ENCODE data around the gene PAIP1. TPM values are rescaled to one million over a fixed set of nuclear protein-coding genes. Genes with fewer than 3 reads are reported as not detected.
"Not testable (repeated sequence)": the region's sequence is repeated elsewhere in the genome, so short reads cannot be mapped to it uniquely, and the experiment has no call there.

Gene PAIP1
- total RNA-seq, 3 donors from 2014 or later: 70.5 to 104 (median 94.1) TPM

DNA sequence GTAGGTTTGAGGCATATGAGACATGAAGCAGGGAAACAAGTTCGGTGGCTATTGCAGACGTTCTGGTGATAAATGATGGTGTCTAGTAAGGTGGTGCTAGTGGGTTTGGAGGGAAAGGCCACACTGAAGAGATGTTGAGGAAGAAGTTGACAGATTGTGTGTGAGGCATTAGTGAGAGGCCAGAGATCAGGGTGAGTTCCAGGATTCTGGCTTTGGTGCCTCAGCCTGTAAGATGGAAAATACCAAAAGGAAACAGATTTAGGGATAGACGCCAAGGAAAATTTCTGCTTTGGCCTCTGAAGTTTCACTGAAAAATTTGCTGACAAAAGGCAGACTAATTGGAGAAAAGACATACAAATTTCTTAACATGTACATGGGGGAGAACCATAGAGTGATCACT lies 6.4 kb upstream of the PAIP1 start:
- H3K27me3 ChIP-seq: no peaks in the 10 kb centered on the region
- H3K9me3 ChIP-seq: no peaks in the 10 kb centered on the region
- no peaks in the 10 kb centered on the region for H3K4me1 ChIP-seq
- no peak for DNase-seq (ENCODE audit: low spot score in 2 of 2)
- TF ChIP-seq POLR2AphosphoS5 (IDR thresholded peaks at IDR 0.05) (no peak), POLR2A (IDR thresholded peaks at IDR 0.05) (no peak)
- TF ChIP-seq, protein P1, sequence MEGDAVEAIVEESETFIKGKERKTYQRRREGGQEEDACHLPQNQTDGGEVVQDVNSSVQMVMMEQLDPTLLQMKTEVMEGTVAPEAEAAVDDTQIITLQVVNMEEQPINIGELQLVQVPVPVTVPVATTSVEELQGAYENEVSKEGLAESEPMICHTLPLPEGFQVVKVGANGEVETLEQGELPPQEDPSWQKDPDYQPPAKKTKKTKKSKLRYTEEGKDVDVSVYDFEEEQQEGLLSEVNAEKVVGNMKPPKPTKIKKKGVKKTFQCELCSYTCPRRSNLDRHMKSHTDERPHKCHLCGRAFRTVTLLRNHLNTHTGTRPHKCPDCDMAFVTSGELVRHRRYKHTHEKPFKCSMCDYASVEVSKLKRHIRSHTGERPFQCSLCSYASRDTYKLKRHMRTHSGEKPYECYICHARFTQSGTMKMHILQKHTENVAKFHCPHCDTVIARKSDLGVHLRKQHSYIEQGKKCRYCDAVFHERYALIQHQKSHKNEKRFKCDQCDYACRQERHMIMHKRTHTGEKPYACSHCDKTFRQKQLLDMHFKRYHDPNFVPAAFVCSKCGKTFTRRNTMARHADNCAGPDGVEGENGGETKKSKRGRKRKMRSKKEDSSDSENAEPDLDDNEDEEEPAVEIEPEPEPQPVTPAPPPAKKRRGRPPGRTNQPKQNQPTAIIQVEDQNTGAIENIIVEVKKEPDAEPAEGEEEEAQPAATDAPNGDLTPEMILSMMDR (IDR thresholded peaks at IDR 0.05): no peak
- H3K27ac ChIP-seq: no peak overlapping the region
- intact Hi-C loops (cut with DNase I; ENCODE audit: low total_unique reads): no loop called here
- H3K4me3 ChIP-seq: no peak overlapping the region
- no peaks in the 10 kb centered on the region for H3K36me3 ChIP-seq

DNA sequence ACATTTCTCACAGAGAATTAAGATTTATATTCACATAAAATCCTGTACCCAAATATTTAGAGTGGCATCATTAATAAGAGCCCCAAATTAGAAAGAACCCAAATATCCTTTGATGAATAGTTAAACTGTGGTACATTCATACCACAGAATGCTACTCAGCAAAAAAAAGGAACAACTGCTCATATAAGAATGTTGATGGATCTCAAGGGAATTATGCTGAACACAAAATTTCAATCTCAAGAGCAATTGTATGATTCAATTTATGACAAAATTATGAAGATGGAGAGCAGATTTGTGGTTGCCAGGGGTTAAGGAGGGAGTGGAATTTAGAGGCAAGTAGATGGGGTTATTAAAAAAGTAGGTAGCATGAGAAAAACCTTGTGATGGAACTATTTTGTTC lies 4.5 kb upstream of the PAIP1 start:
- intact Hi-C loops (cut with DNase I; ENCODE audit: low total_unique reads): no loop called here
- H3K4me3 ChIP-seq: no peak overlapping the region
- no peaks in the 10 kb centered on the region for H3K4me1 ChIP-seq
- H3K9me3 ChIP-seq: no peaks in the 10 kb centered on the region
- no peaks in the 10 kb centered on the region for H3K27me3 ChIP-seq
- TF ChIP-seq POLR2A (IDR thresholded peaks at IDR 0.05) (no peak), POLR2AphosphoS5 (IDR thresholded peaks at IDR 0.05) (no peak)
- TF ChIP-seq, protein P1 (IDR thresholded peaks at IDR 0.05): no peak
- no peak for DNase-seq (ENCODE audit: low spot score in 2 of 2)
- H3K36me3 ChIP-seq: no peaks in the 10 kb centered on the region
- no peak overlapping the region for H3K27ac ChIP-seq

DNA sequence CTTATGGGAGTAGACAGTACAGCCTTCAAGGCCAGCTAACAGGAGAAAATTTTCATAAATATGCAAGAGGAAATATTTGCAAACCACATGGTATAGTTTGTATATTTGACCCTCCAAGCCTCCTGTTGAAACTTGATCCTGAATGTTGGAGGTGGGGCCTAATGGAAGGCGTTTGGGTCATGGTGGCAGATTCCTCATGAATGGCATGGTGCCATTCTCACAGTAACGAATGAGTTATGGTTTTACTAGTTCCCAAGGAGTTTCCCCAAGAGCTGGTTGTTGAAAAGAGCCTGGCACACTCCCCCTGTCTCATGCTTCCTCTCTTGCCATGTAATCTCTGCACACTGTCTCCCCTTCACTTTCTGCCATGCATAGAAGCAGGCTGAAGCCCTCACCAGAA lies 3.3 kb upstream of the PAIP1 start:
- Histone ChIP-seq H3K27me3 (no peaks in the 10 kb centered on the region), H3K4me3 (no peak overlapping the region), H3K27ac (no peak overlapping the region), H3K36me3 (no peaks in the 10 kb centered on the region), H3K9me3 (no peaks in the 10 kb centered on the region), H3K4me1 (peaks cover 0 to 2% of the 10 kb centered on the region in 2 donors)
- TF ChIP-seq POLR2AphosphoS5 (IDR thresholded peaks at IDR 0.05): no peak
- no peak for TF ChIP-seq POLR2A (IDR thresholded peaks at IDR 0.05)
- TF ChIP-seq, protein P1 (IDR thresholded peaks at IDR 0.05): no peak
- no peak for DNase-seq (ENCODE audit: low spot score in 2 of 2)
- intact Hi-C loops (cut with DNase I; ENCODE audit: low total_unique reads): no loop called here

DNA sequence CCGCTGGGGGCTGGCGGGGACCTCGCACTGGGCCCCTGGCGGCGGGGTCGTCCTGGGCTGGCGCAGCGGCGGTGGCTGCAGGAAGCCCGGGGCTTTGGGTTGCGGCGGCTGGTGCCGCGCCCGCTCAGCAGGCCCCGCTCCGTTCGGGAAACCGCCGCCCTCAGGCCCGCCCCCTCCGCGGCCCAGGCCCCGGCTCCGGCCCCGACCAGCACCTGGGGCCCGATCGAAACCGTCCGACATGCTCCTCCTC lies 345 bp downstream of the PAIP1 start:
- H3K9me3 ChIP-seq; DNase-seq (ENCODE audit: low spot score in 2 of 2); H3K4me1 ChIP-seq; H3K27me3 ChIP-seq; intact Hi-C loops (cut with DNase I; ENCODE audit: low total_unique reads); H3K36me3 ChIP-seq: not testable (repeated sequence)
- H3K27ac ChIP-seq: peak overlapping the region; percentile 95 to 97
- H3K4me3 ChIP-seq: peak overlapping the region; percentile 76 to 95 (median 83)

DNA sequence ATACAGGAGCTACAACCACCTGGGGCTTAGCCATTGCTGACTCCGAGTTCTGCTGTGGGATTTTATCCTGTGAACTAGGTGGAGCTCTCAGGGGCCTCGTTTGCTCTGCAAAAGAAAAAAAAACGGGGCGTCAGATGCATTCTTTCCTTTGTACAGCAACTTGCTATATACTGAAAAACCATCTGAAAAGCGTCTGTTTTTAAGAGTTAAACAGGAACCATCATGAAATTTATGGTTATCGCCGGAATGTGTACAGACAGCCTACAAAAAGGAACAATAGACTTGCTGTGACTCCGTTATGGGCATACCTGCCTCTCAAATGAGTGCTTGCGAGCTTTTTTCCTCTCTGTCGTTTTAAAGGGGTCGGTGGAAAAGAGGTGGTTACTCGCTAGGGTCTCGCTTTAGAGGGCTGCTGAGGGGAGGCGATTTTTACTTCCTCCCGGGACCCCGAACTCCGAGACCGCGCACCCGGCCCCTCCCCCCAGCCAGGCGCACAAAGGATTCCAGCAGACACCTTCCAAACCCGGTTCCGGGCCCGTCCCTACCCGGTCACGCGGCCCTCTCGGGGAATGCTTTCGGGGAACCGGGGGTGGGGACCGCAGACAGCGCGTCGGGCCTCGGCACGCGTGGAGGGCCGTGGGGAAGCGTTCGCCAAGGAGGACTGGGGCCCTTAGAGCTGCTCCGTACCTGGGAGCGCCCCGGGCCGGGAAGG lies 826 bp downstream of the PAIP1 start:
- no peaks in the 10 kb centered on the region for H3K36me3 ChIP-seq
- peak overlapping the region; percentile 76 to 95 (median 83) for H3K4me3 ChIP-seq
- DNase-seq (ENCODE audit: low spot score in 2 of 2): peak; percentile 33 to 68
- H3K27me3 ChIP-seq: no peaks in the 10 kb centered on the region
- intact Hi-C loops (cut with DNase I; ENCODE audit: low total_unique reads): no loop called here
- H3K27ac ChIP-seq: peak overlapping the region; percentile 95 to 97
- H3K9me3 ChIP-seq: no peaks in the 10 kb centered on the region
- TF ChIP-seq POLR2A (IDR thresholded peaks at IDR 0.05): no peak
- TF ChIP-seq POLR2AphosphoS5 (IDR thresholded peaks at IDR 0.05): peak in 1 of 3 donors; percentile 44
- peaks cover 0 to 9% of the 10 kb centered on the region in 2 donors for H3K4me1 ChIP-seq

DNA sequence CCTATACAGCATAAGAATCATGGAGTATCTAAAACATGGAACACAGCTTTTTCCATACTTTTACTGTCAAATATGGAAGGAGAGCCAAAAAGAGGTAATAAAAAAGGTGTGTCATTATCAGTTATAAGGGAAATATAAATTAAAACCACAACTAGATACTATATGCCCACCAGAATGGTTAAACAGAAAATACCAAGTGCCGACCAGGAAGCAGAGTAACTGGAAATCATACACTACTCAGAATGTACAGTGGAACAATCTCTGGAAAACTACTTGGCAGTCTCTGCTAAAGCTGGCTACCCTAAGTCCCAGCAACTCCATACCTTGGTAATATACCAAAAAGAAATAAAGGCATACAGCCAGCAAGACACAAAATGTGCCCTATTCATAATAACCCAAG lies 2.4 kb downstream of the PAIP1 start:
- H3K4me3 ChIP-seq: peak overlapping the region in 1 of 3 donors; percentile 95

More for the DNA sequence above, 2.4 kb downstream of the PAIP1 start:
- DNase-seq (ENCODE audit: low spot score in 2 of 2): no peak
- H3K9me3 ChIP-seq: no peaks in the 10 kb centered on the region
- no peak overlapping the region for H3K27ac ChIP-seq
- peaks cover 0 to 9% of the 10 kb centered on the region in 2 donors for H3K4me1 ChIP-seq
- H3K27me3 ChIP-seq: no peaks in the 10 kb centered on the region
- intact Hi-C loops (cut with DNase I; ENCODE audit: low total_unique reads): no loop called here
- H3K36me3 ChIP-seq: no peaks in the 10 kb centered on the region
- TF ChIP-seq POLR2AphosphoS5 (IDR thresholded peaks at IDR 0.05): no peak
- TF ChIP-seq, protein P1 (IDR thresholded peaks at IDR 0.05): no peak
- TF ChIP-seq POLR2A (IDR thresholded peaks at IDR 0.05): no peak
